GM21619 (cell line): ENCODE results near the gene LRRC36.
A peak's percentile ranks its signal among the peaks of the same experiment; 100 is the strongest.

ENCODE experiments used
- ATAC-seq: cut with Tn5 transposase; IDR thresholded peaks from one replicate; pipeline ENCODE4 v1.9.1; 2021; ENCODE audit not compliant: unreplicated experiment

The LRRC36 gene

DNA sequence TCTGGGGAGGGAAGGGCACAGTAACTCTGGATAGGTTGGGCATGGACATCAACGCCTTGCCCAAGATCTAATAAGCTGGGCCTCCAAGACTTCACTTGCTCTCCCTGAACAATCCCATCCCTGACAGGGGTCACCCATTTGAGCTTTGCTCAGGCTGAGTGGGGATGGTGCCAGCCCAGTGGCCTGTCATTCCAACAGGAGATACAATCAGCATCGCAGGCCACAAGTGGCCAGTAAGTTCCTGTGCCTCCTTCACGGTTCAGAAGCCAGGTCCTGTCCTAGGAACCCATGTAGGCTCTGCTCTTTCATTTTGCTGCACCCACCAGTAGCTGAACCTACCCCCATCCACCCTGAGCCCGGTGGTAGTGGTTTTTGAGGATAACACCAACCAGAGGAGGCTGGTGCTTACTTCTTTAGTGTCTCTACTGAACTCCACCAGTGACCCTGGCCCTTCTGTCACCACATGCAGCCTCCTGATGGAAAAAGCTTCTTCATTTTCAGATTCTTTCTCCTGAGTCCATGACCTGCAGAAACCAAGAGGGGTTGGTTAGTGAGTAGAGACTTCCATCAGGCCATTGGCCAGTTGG lies 32.4 kb upstream of the LRRC36 start:
- no peak for ATAC-seq

GRCh38 chr16:67294938-67295361 lies 31.7 kb upstream of the LRRC36 start:
- no peak for ATAC-seq

DNA sequence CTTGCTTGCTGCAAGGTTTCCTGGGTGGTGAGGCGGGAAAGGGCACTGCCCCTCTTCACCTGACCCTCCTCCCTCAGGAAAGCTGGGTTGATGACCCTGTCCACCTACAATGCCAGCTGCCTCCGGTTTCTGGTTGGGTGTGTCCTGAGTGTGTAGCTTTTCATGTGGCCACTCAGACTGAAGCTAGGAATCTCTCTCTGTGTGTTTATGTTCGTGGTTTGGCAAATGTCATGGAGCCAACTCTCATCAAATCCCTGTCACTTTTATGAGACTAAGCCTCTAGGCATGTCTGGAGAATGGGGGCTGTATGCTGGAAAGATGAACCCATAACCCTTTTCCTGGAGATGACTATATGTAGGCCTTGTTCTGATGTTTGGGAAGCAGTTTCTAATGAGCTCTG lies 30.2 kb upstream of the LRRC36 start:
- no peak for ATAC-seq

DNA sequence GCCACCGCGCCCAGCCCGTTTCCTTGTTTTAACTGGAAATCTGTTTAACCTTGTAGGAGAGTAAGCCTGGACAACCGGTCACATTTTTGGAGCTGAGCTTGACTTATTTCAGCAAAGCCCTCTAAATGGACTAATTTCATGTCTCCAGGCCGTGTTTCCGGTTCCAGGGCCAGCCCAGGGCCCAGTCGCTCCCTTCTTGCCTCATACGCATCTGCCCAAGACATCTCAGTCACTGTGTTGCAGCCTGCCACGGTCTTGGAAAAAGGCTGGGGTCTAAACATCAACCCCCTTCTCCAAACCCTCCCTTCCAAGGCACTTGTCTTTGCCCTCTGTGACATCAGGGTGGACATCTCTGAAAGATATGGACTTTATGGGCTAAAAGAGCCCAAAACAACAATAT lies 28.3 kb upstream of the LRRC36 start:
- ATAC-seq: no peak

DNA sequence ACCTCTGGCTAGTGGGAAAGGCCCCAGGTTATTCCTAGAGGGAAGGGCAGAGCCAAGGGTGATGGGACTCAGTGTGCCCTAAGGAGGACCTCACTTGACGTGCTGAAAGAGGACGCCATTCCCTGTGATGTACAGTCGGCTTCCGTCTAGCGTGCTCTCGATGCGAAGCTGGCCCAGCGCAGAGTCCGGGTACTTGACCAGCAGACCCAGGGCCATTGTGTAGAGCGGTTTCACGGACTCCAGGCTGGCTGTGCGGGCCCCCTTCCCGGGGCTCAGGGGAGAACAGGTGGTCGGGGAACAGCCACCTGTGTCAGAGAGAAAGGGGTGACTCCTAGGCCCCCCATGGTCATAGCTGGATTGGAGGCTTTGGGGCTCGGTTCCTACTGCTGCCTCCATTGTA lies 27.3 kb upstream of the LRRC36 start:
- ATAC-seq: no peak

GRCh38 chr16:67301080-67301782 lies 25.4 kb upstream of the LRRC36 start:
- no peak for ATAC-seq

- no peak for ATAC-seq
Measured at GRCh38 chr16:67302076-67302475, 24.5 kb upstream of the LRRC36 start.

DNA sequence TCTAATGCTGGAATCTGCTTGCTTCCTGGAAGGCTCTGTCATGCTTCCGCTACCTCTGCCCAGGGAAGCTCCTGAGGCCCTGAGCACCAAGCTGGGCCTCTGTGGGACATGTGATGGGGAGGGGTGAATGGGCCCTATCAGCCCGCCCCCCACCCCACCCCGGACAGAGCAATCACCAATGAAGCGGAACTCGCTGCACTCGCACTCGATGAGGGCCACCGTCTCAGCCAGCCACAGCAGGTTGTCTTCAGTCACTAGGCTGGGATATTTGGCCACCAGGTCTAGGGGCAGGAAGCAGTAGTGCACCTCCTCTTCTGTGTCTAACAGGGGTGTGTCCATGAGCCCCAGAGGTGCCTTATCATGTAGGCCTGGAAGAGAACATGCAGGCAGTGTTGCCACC lies 23.6 kb upstream of the LRRC36 start:
- no peak for ATAC-seq

DNA sequence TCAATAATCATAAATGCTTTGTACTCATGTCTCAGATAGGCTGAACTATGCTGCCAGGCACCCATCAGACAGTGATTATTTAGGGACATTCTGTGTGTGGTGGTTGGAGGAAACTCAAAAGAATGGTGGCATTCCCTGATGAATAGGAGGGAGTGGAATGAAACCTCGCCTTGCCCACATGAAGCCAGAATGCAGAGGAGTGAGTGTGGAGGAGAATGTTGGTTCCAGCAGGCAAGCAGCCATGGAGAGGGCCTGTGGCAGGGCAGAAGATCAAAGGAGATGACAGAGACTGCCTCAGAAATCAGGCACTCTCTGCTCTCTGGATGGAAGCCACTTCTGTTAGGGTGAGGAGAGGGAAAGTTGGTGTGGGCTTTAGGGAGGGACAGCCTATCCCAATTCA lies 22.6 kb upstream of the LRRC36 start:
- no peak for ATAC-seq

DNA sequence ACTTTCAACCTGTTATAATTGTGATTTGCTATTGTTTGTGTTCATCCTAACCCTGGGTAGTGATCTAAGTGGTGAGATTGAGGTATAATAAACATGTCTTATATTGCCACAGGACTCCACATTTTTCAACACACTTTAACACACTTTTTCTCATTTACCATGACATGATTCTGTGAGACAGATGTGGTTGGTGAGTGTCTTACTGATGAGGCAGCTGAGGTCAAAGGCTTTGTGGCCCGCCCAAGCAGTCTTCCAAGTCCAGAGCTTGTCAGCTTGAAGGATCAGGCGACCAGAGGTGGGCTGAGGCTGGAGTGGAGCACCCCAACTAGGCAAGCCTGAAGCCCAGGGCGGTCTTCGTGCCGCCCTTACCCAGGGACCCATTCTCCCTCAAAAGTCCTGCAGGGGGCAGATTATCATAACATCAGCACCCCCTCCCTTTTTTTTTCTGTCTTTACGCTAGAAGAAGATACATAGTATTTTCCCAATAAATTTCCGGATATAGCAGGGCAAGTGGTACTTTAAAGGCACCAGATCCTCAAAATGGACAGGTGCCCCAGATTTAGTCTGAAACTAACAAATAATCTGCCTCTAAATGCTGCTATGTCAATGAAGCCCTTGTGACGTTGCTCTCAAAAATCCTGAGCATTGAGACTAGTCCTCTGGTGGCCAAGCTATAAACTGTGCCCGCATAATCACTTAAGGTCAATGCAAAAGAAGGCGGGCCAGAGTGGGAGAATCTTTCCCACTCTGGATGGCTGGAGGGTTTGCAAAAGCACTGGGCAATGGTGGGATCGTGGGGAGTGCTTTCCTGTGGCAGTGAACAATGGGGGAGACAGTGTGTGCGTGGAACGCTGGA lies 21.2 kb upstream of the LRRC36 start:
- ATAC-seq: no peak

GRCh38 chr16:67310561-67310960 lies 16.1 kb upstream of the LRRC36 start:
- no peak for ATAC-seq

GRCh38 chr16:67311607-67312488 lies 14.8 kb upstream of the LRRC36 start:
- peak; percentile 82 for ATAC-seq

DNA sequence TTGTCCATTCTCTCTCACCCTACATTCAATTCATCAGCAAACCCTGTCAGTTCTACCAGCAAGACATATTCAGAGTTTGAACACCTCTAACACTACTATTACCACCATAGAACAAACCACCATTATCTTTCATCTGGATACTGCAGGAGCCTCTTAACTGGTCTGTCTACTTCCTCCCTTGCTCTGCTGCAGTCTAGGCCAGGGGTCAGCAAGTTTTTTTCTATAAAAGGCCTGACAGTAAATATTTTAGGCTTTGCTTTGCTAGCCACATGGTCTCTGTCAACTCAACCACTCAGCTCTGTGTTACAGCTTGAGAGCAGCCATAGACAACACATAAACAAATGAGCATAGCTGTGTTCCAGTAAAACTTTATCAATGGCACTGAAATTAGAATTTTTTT lies 13.9 kb upstream of the LRRC36 start:
- no peak for ATAC-seq

DNA sequence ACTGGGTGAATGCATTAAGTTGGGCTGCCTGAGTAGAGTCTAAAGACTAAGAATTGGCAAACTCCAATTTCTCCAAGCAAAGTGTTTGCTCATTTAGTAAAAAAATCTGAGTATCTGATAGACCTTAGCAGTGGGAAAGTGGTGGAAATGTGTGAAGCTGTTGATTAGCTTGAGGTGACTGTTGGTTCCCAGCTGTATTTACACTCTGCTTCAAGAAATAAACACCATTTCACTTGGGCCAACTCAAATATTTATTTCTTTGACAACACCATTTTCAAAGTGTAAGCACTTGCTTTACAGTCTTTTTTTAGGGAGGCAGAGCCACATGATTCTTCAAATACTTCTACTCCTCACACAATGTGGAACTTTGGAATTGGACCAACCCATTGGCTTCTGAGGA lies 8.8 kb upstream of the LRRC36 start:
- ATAC-seq: no peak

- no peak for ATAC-seq
Measured at GRCh38 chr16:67326115-67326471, 522 bp upstream of the LRRC36 start.

GRCh38 chr16:67327743-67328142 lies 1.1 kb downstream of the LRRC36 start:
- no peak for ATAC-seq

DNA sequence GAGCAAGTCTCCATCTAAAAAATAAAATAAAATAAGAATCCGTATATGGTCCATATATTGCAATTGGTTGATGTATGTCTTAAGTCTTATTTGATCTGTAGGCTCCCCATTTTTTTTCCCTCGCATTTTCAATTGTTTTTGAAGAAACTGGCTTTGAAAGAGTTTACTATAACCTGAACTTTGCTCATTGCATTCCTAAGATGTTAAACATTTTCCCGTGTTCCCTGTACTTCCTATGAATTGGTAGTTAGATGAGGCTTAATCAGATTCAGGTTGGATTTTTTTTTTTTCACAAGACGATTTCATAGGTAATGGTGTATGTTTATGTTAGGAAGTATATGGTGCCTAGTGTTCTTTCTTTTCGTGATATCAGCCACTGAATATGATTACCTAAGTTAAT lies 3.3 kb downstream of the LRRC36 start:
- no peak for ATAC-seq

DNA sequence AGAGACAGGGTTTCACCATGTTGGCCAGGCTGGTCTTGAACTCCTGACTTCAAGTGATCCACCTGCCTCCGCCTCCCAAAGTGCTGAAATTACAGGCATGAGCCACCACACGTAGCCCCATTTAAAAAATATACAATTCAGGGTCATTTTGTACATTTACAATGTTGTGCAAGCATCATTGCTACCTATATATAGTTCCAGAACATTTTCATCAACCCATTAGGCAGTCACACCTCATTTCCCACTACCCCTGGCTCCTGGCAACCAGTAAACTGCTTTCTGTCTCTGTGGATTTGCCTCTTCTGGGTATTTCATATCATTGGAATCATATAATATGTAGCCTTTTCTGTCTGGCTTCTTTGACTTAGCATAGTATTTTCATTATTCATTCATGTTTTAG lies 6.7 kb downstream of the LRRC36 start:
- no peak for ATAC-seq

DNA sequence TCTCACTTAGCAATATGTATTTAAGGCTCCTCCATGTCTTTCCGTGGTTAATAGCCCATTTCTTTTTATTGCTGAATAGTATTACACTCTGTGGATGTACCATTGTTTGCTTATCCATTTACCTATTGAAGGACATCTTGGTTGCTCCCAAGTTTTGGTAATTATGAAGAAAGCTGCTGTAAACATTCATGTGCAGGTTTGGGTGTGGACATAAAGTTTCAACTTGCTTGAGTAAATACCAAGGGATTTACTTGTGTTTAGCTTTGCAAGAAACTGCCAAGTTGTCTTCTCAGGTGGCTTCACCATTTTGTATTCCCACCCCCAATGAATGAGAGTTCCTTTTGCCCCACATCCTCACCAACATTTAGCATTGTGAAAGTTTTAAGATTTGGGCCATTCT lies 9.5 kb downstream of the LRRC36 start:
- no peak for ATAC-seq

DNA sequence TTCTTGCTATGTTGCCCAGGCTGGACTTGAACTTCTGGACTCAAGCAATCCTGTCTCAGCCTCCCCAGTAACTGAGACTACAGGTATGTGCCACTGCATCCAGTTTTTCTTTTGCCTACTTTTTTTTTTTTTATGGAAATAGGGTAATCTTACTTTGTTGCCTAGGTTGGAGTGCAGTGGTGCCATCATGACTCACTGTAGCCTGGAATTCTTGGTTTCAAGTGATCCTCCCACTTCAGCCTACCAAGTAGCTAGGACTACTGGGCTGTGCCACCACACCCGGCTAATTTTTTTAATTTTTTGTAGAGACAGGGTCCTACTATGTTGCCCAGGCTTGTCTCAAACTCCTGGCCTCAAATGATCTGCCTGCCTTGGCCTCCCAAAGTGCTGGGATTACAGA lies 10.0 kb downstream of the LRRC36 start:
- ATAC-seq: no peak

- no peak for ATAC-seq
Measured at GRCh38 chr16:67339453-67339852, 12.8 kb downstream of the LRRC36 start.
